A549 (cell line): Measurements from ENCODE around the gene OR56B4. TPM values are rescaled to one million over a fixed set of nuclear protein-coding genes. Genes with fewer than 3 reads are reported as not detected.

Source experiments
- ATAC-seq, 2 experiments: fragments of 200-7000 bp in 1 of 2; fragments of >200 bp in 1 of 2; cut with Nextera tagmentation in 1 of 2; cut with Tn5 transposase in 1 of 2; 3 replicates each; pipeline versions ENCODE4 v1.8.0 to v1.9.1; 2018 to 2020; ENCODE audit warnings: mild to moderate bottlenecking in 1 of 2, moderate library complexity in 1 of 2
- CTCF ChIA-PET: fragments of 300-600 bp; sonication (Branson Sonifier 250); formaldehyde crosslinking; extraction: SDS; loops from one replicate; lab custom pipeline; 2021; ENCODE audit warnings: antibody characterized with exemption, inconsistent platforms; lab: Yijun Ruan, JAX
- POLR2A ChIA-PET: fragments of 350-600 bp; formaldehyde crosslinking; extraction: SDS; loops from one replicate; lab custom pipeline; 2021; ENCODE audit warnings: antibody characterized with exemption, inconsistent platforms; lab: Yijun Ruan, JAX
- DNase-seq, 2 experiments: peaks; one replicate each; pipeline versions ENCODE4 v3.0.0 to v3.0.0-alpha.2; 2011 to 2016; ENCODE audit warnings: low read depth in 1 of 2, low spot score in 1 of 2
- FAIRE-seq: peaks from 2 replicates; lab custom pipeline; 2011; peaks lifted over from hg19 to GRCh38; lab: Jason Lieb, UNC
- H3K27ac ChIP-seq, 2 experiments: fragments of >200 bp; sonication (Bioruptor Twin); formaldehyde crosslinking; 3 replicates each; pipeline ENCODE4 v1.5.1; 2016 to 2017
- H3K4me1 ChIP-seq: fragments of >200 bp; sonication (Bioruptor Twin); formaldehyde crosslinking; 3 replicates; pipeline ENCODE4 v1.6.1; 2016
- H3K4me2 ChIP-seq: fragments of >200 bp; sonication (Bioruptor Twin); formaldehyde crosslinking; 3 replicates; pipeline ENCODE4 v1.6.1; 2016
- H3K4me3 ChIP-seq: fragments of >200 bp; sonication (Bioruptor Twin); formaldehyde crosslinking; 3 replicates; pipeline ENCODE4 v1.5.1; 2016
- H3K9me3 ChIP-seq: fragments of >200 bp; sonication (Bioruptor Twin); formaldehyde crosslinking; 3 replicates; pipeline ENCODE4 v1.6.1; 2016
- ATOH8 ChIP-seq: fragments of 250-450 bp; sonication (Bioruptor Pico); IDR thresholded peaks from 2 replicates; pipeline ENCODE4 v1.5.0; 2020; ENCODE audit warnings: low read depth, mild to moderate bottlenecking, moderate library complexity
- BHLHE40 ChIP-seq: IDR thresholded peaks from 2 replicates; pipeline ENCODE4 v1.6.1; 2012; ENCODE audit warnings: low read depth, low read length, inconsistent platforms
- CBX8 ChIP-seq: fragments of 200-600 bp; sonication (generic); IDR thresholded peaks from 2 replicates; pipeline ENCODE4 v1.6.1; 2016
- ESRRA ChIP-seq: fragments of 150-350 bp; IDR thresholded peaks from 2 replicates; pipeline ENCODE4 v1.6.1; 2014; ENCODE audit warnings: mild to moderate bottlenecking, low read length, borderline replicate concordance
- FOXS1 ChIP-seq: fragments of 250-450 bp; sonication (Bioruptor Pico); IDR thresholded peaks from 2 replicates; pipeline ENCODE4 v1.5.0; 2020; ENCODE audit warnings: mild to moderate bottlenecking, moderate library complexity
- KDM5A ChIP-seq: fragments of 200-600 bp; sonication (generic); IDR thresholded peaks from 2 replicates; pipeline ENCODE4 v1.6.1; 2016; ENCODE audit warnings: antibody characterized with exemption, mild to moderate bottlenecking
- MAFK ChIP-seq: fragments of 450-650 bp; IDR thresholded peaks from 2 replicates; pipeline ENCODE4 v1.6.1; 2014; ENCODE audit not compliant: partially characterized antibody
- MAZ ChIP-seq: fragments of 150-350 bp; IDR thresholded peaks from 2 replicates; pipeline ENCODE4 v1.6.1; 2014; ENCODE audit warnings: antibody characterized with exemption, low read depth, low read length, borderline replicate concordance
- NFE2L2 ChIP-seq: fragments of 150-350 bp; conservative IDR thresholded peaks from 2 replicates; pipeline ENCODE4 v1.6.1; 2014; ENCODE audit warnings: low read length
- NPAS2 ChIP-seq: fragments of 250-450 bp; sonication (Bioruptor Pico); IDR thresholded peaks from 2 replicates; pipeline ENCODE4 v1.8.0; 2022; ENCODE audit warnings: mild to moderate bottlenecking, moderate library complexity, borderline replicate concordance
- POLR2AphosphoS2 ChIP-seq: conservative IDR thresholded peaks from 2 replicates; pipeline ENCODE4 v1.6.1; 2012; ENCODE audit warnings: low read length, improper control_type of control experiment, inconsistent platforms
- RCOR1 ChIP-seq: fragments of 150-350 bp; IDR thresholded peaks from 2 replicates; pipeline ENCODE4 v1.6.1; 2014; ENCODE audit warnings: antibody characterized with exemption, low read length, low read depth
- RFX5 ChIP-seq: fragments of 450-650 bp; IDR thresholded peaks from 2 replicates; pipeline ENCODE4 v1.7.1; 2014; ENCODE audit warnings: antibody characterized with exemption, mild to moderate bottlenecking, moderate library complexity
- RNF2 ChIP-seq: fragments of 200-600 bp; sonication (generic); IDR thresholded peaks from 2 replicates; pipeline ENCODE4 v1.6.1; 2016; ENCODE audit warnings: low read depth, mild to moderate bottlenecking, antibody characterized with exemption, moderate library complexity, borderline replicate concordance
- SMC3 ChIP-seq: fragments of >200 bp; sonication (Bioruptor Twin); formaldehyde crosslinking; IDR thresholded peaks from 3 replicates; pipeline ENCODE4 v1.6.1; 2018; ENCODE audit warnings: inconsistent platforms
- TFCP2L1 ChIP-seq: fragments of 250-450 bp; sonication (Bioruptor Pico); IDR thresholded peaks from 2 replicates; pipeline ENCODE4 v1.5.0; 2021; ENCODE audit warnings: mild to moderate bottlenecking
- ZFP36 ChIP-seq: fragments of 450-650 bp; IDR thresholded peaks from 2 replicates; pipeline ENCODE4 v1.6.1; 2014; ENCODE audit warnings: borderline replicate concordance; ENCODE audit not compliant: partially characterized antibody
- WGBS: methylation state at CpG from one replicate; pipeline ENCODE4 v1.1.6; 2017; ENCODE audit errors: missing lambda C conversion rate; 5-methylcytosine and 5-hydroxymethylcytosine counted together
- polyA plus RNA-seq, 4 experiments: library from polyadenylated mRNA; depleted of rRNA in 3 of 4; stranded (reverse); fragments of >200 nt; fragmentation: RNase III in 1 of 4; extraction: RNeasy Plus Mini Kit Qiagen cat#74134 plus additional on column Dnase treatment in 1 of 4; gene quantifications; 2 replicates in 3 of 4; 3 replicates in 1 of 4; pipeline ENCODE4 v1.2.3, GENCODE V29; 2011 to 2017
- TF ChIP-seq, protein P1 (sequence below): fragments of 200-600 bp; sonication (generic); IDR thresholded peaks from 2 replicates; pipeline ENCODE4 v1.6.1; 2016; ENCODE audit warnings: antibody characterized with exemption, mild to moderate bottlenecking, moderate library complexity

Gene OR56B4
- polyA plus RNA-seq, 2 of the 4 experiments (the other 2 are of a cell fraction), result not detected

GRCh38 chr11:6083129-6083528 lies 24.4 kb upstream of the OR56B4 start:
- 1% methylated on average over 2 of the region's 2 CpGs for WGBS
- Histone ChIP-seq H3K4me2 (no peak overlapping the region), H3K9me3 (no peaks in the 10 kb centered on the region), H3K27ac (no peak overlapping the region), H3K4me1 (no peaks in the 10 kb centered on the region), H3K4me3 (no peak overlapping the region)
- FAIRE-seq, result no peak
- no peak for ATAC-seq
- POLR2A ChIA-PET, result no interaction called here
- no peak for DNase-seq
- TF ChIP-seq ESRRA, result no peak
- TF ChIP-seq CBX8, result no peak
- TF ChIP-seq MAFK, result no peak
- TF ChIP-seq FOXS1 (CRISPR knock-in tag), result no peak
- TF ChIP-seq TFCP2L1, result no peak
- CTCF ChIA-PET, result no interaction called here

GRCh38 chr11:6084587-6084986 lies 22.9 kb upstream of the OR56B4 start:
- no peaks in the 10 kb centered on the region for H3K9me3 ChIP-seq
- H3K4me1 ChIP-seq, result no peaks in the 10 kb centered on the region
- ChIA-PET CTCF (interaction anchor here (1.6 kb wide), 1 partner anchor 670 kb away, joined by 3 read pairs; no protein-coding TSS in a partner anchor), POLR2A (no interaction called here)
- DNase-seq, result no peak
- no peak overlapping the region for H3K4me3 ChIP-seq
- TF ChIP-seq, protein P1, sequence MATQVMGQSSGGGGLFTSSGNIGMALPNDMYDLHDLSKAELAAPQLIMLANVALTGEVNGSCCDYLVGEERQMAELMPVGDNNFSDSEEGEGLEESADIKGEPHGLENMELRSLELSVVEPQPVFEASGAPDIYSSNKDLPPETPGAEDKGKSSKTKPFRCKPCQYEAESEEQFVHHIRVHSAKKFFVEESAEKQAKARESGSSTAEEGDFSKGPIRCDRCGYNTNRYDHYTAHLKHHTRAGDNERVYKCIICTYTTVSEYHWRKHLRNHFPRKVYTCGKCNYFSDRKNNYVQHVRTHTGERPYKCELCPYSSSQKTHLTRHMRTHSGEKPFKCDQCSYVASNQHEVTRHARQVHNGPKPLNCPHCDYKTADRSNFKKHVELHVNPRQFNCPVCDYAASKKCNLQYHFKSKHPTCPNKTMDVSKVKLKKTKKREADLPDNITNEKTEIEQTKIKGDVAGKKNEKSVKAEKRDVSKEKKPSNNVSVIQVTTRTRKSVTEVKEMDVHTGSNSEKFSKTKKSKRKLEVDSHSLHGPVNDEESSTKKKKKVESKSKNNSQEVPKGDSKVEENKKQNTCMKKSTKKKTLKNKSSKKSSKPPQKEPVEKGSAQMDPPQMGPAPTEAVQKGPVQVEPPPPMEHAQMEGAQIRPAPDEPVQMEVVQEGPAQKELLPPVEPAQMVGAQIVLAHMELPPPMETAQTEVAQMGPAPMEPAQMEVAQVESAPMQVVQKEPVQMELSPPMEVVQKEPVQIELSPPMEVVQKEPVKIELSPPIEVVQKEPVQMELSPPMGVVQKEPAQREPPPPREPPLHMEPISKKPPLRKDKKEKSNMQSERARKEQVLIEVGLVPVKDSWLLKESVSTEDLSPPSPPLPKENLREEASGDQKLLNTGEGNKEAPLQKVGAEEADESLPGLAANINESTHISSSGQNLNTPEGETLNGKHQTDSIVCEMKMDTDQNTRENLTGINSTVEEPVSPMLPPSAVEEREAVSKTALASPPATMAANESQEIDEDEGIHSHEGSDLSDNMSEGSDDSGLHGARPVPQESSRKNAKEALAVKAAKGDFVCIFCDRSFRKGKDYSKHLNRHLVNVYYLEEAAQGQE, result no peak
- no peak for TF ChIP-seq ZFP36
- TF ChIP-seq NFE2L2, result no peak
- TF ChIP-seq BHLHE40, result no peak
- no peak for TF ChIP-seq SMC3
- TF ChIP-seq RCOR1, result no peak
- TF ChIP-seq ATOH8 (CRISPR knock-in tag), result no peak
- TF ChIP-seq POLR2AphosphoS2, result no peak
- TF ChIP-seq RNF2, result no peak
- TF ChIP-seq NPAS2 (CRISPR knock-in tag), result no peak
- TF ChIP-seq KDM5A, result no peak
- TF ChIP-seq MAZ, result no peak
- H3K4me2 ChIP-seq, result no peak overlapping the region
- H3K27ac ChIP-seq, result no peak overlapping the region
- FAIRE-seq, result no peak
- ATAC-seq, result no peak
- WGBS, result 0% methylated on average over 2 of the region's 3 CpGs

GRCh38 chr11:6094186-6094585 lies 13.3 kb upstream of the OR56B4 start:
- DNase-seq (no peak), ATAC-seq (no peak), FAIRE-seq (no peak)
- ChIA-PET POLR2A (no interaction called here), CTCF (no interaction called here)
- 0% methylated on average over 1 of the region's 1 CpG for WGBS
- no peak overlapping the region for H3K4me3 ChIP-seq
- H3K9me3 ChIP-seq, result no peaks in the 10 kb centered on the region
- no peaks in the 10 kb centered on the region for H3K4me1 ChIP-seq
- TF ChIP-seq KDM5A (no peak), RFX5 (no peak)
- H3K4me2 ChIP-seq, result no peak overlapping the region
- H3K27ac ChIP-seq, result no peak overlapping the region
